PC-9 (cell line): ENCODE data around the gene STAT5B. TPM values are rescaled to one million over a fixed set of nuclear protein-coding genes. Genes with fewer than 3 reads are reported as not detected.

Source experiments
- BruUV-seq: library from RNA; stranded (reverse); fragments of 400-500 nt; replicated peaks from 2 replicates; lab custom pipeline; 2021; lab: Mats Ljungman, UMichigan
- CTCF ChIA-PET: fragments of 300-600 bp; sonication (Branson Sonifier 250); formaldehyde crosslinking; loops from one replicate; lab custom pipeline; 2022; ENCODE audit warnings: antibody characterized with exemption; lab: Charles Lee
- POLR2A ChIA-PET: fragments of 300-600 bp; sonication (Branson Sonifier 250); formaldehyde crosslinking; loops from one replicate; lab custom pipeline; 2022; ENCODE audit warnings: antibody characterized with exemption; ENCODE audit not compliant: unreplicated experiment; lab: Charles Lee
- DNase-seq, 2 experiments: peaks; one replicate each; pipeline versions ENCODE4 v3.0.0 to v3.0.0-alpha.2; 2015 to 2022; ENCODE audit warnings: mixed read lengths in 1 of 2
- H2AFZ ChIP-seq: fragments of 200-600 bp; sonication (generic); 2 replicates; pipeline ENCODE4 v1.8.1; 2017; ENCODE audit warnings: antibody characterized with exemption
- H3F3A ChIP-seq: fragments of 200-600 bp; sonication (generic); 2 replicates; pipeline ENCODE4 v1.8.1; 2017; ENCODE audit warnings: antibody characterized with exemption, mild to moderate bottlenecking, low read depth; ENCODE audit not compliant: insufficient read depth
- H3K27ac ChIP-seq: fragments of 200-600 bp; sonication (generic); 2 replicates; pipeline ENCODE4 v1.6.1; 2016; ENCODE audit warnings: mixed run types
- H3K27me3 ChIP-seq: fragments of 200-600 bp; sonication (generic); 2 replicates; pipeline ENCODE4 v1.6.1; 2016; ENCODE audit warnings: low read depth, mixed run types; ENCODE audit not compliant: insufficient read depth
- H3K36me3 ChIP-seq: fragments of 200-600 bp; sonication (generic); 2 replicates; pipeline ENCODE4 v1.6.1; 2016; ENCODE audit warnings: low read depth, mixed run types
- H3K4me1 ChIP-seq: fragments of 200-600 bp; sonication (generic); replicated peaks from 2 replicates; pipeline ENCODE4 v1.6.1; 2016; ENCODE audit warnings: mixed run types; ENCODE audit not compliant: insufficient read depth
- H3K4me2 ChIP-seq: fragments of 200-600 bp; sonication (generic); 2 replicates; pipeline ENCODE4 v1.6.1; 2017; ENCODE audit warnings: mixed run types
- H3K4me3 ChIP-seq: fragments of 200-600 bp; sonication (generic); 2 replicates; pipeline ENCODE4 v1.6.1; 2016; ENCODE audit warnings: mixed run types
- H3K79me2 ChIP-seq: fragments of 200-600 bp; sonication (generic); 2 replicates; pipeline ENCODE4 v1.6.1; 2017; ENCODE audit warnings: low read depth, mixed run types
- H3K9me2 ChIP-seq: fragments of 200-600 bp; sonication (generic); 2 replicates; pipeline ENCODE4 v1.8.1; 2017; ENCODE audit warnings: mild to moderate bottlenecking; ENCODE audit not compliant: insufficient read depth
- H3K9me3 ChIP-seq: fragments of 200-600 bp; sonication (generic); 2 replicates; pipeline ENCODE4 v1.8.1; 2016; ENCODE audit warnings: low read depth; ENCODE audit not compliant: insufficient read depth
- H4K20me1 ChIP-seq: fragments of 200-600 bp; sonication (generic); 2 replicates; pipeline ENCODE4 v1.8.1; 2017; ENCODE audit not compliant: insufficient read depth
- EZH2 ChIP-seq: fragments of 200-600 bp; sonication (generic); IDR thresholded peaks from 2 replicates; pipeline ENCODE4 v1.8.0; 2017; ENCODE audit warnings: antibody characterized with exemption, low read depth
- intact Hi-C: fragments of 100-400 bp; cut with micrococcal nuclease; formaldehyde crosslinking; loops from one replicate; pipeline ENCODE4 v1.10.0; 2022; ENCODE audit not compliant: unreplicated experiment
- total RNA-seq: library from RNA; stranded (reverse); gene quantifications from 2 replicates; pipeline ENCODE4 v1.2.3, GENCODE V29; 2021
- TF ChIP-seq, protein P1 (sequence below): fragments of 200-600 bp; sonication (generic); conservative IDR thresholded peaks from 2 replicates; pipeline ENCODE4 v1.6.1; 2017; ENCODE audit warnings: mixed run types, antibody characterized with exemption, mild to moderate bottlenecking, moderate library complexity

STAT5B gene
- total RNA-seq, 1 experiment from 2014 or later: 19.5 TPM

DNA sequence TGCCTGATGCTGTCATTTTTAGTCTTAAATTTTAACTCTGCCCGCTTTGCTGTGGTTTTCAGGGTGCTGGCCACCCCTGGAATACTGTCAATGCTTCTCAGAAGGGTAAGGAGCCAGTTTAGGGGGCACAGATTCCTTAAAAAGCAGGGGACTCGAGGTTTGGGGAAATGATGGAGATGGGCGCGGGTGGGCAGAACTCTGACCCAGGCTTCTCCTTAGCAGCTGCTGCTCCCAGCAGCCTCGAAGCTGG is 35.8 kb upstream of the STAT5B start:
- Histone ChIP-seq H3K9me2 (no peaks in the 10 kb centered on the region), H3K27me3 (no peaks in the 10 kb centered on the region), H3F3A (no peaks in the 10 kb centered on the region; the same call in 1 of the 2 replicates), H3K9me3 (no peaks in the 10 kb centered on the region), H3K27ac (no peak overlapping the region), H3K4me2 (no peak overlapping the region), H3K36me3 (no peaks in the 10 kb centered on the region), H3K4me1 (no peaks in the 10 kb centered on the region), H2AFZ (no peak overlapping the region), H3K79me2 (no peaks in the 10 kb centered on the region), H4K20me1 (no peaks in the 10 kb centered on the region), H3K4me3 (no peak overlapping the region)
- no peak for TF ChIP-seq EZH2
- TF ChIP-seq, protein P1, sequence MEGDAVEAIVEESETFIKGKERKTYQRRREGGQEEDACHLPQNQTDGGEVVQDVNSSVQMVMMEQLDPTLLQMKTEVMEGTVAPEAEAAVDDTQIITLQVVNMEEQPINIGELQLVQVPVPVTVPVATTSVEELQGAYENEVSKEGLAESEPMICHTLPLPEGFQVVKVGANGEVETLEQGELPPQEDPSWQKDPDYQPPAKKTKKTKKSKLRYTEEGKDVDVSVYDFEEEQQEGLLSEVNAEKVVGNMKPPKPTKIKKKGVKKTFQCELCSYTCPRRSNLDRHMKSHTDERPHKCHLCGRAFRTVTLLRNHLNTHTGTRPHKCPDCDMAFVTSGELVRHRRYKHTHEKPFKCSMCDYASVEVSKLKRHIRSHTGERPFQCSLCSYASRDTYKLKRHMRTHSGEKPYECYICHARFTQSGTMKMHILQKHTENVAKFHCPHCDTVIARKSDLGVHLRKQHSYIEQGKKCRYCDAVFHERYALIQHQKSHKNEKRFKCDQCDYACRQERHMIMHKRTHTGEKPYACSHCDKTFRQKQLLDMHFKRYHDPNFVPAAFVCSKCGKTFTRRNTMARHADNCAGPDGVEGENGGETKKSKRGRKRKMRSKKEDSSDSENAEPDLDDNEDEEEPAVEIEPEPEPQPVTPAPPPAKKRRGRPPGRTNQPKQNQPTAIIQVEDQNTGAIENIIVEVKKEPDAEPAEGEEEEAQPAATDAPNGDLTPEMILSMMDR: no peak
- BruUV-seq: no TSS peak
- POLR2A ChIA-PET: no interaction called here
- intact Hi-C loops: no loop called here
- CTCF ChIA-PET: no interaction called here
- no peak for DNase-seq

DNA sequence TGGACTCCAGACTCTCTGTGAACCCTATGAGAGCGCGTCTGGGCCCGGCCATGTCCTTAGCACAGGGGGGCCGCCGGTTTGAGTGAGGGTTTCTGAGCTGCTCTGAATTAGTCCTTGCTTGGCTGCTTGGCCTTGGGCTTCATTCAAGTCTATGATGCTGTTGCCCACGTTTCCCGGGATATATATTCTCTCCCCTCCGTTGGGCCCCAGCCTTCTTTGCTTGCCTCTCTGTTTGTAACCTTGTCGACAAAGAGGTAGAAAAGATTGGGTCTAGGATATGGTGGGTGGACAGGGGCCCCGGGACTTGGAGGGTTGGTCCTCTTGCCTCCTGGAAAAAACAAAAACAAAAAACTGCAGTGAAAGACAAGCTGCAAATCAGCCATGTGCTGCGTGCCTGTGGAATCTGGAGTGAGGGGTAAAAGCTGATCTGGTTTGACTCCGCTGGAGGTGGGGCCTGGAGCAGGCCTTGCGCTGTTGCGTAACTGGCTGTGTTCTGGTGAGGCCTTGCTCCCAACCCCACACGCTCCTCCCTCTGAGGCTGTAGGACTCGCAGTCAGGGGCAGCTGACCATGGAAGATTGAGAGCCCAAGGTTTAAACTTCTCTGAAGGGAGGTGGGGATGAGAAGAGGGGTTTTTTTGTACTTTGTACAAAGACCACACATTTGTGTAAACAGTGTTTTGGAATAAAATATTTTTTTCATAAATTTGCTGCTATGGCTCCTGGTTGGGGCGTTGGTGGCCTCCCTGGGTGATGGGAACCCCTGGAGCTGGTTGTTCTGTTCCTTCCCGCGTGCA is 35.2 kb upstream of the STAT5B start:
- Histone ChIP-seq H3K4me2 (no peak overlapping the region), H3K27ac (no peak overlapping the region), H3K79me2 (no peaks in the 10 kb centered on the region), H3K9me3 (no peaks in the 10 kb centered on the region), H3K36me3 (no peaks in the 10 kb centered on the region), H3K4me1 (no peaks in the 10 kb centered on the region), H3K9me2 (no peaks in the 10 kb centered on the region), H2AFZ (no peak overlapping the region), H3K27me3 (no peaks in the 10 kb centered on the region), H4K20me1 (no peaks in the 10 kb centered on the region), H3K4me3 (no peak overlapping the region), H3F3A (no peaks in the 10 kb centered on the region; the same call in 1 of the 2 replicates)
- TF ChIP-seq, protein P1: no peak
- TF ChIP-seq EZH2: no peak
- ChIA-PET POLR2A (no interaction called here), CTCF (no interaction called here)
- intact Hi-C loops: no loop called here
- no peak for DNase-seq
- no TSS peak for BruUV-seq

DNA sequence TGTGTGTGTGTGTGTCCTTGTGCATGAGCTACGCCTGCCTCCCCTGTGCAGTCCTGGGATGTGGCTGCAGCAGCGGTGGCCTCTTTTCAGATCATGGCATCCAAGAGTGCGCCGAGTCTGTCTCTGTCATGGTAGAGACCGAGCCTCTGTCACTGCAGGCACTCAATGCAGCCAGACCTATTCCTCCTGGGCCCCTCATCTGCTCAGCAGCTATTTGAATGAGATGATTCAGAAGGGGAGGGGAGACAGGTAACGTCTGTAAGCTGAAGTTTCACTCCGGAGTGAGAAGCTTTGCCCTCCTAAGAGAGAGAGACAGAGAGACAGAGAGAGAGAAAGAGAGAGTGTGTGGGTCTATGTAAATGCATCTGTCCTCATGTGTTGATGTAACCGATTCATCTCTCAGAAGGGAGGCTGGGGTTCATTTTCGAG is 34.6 kb upstream of the STAT5B start:
- no peaks in the 10 kb centered on the region for H4K20me1 ChIP-seq
- H3K36me3 ChIP-seq: no peaks in the 10 kb centered on the region
- no peak overlapping the region for H3K4me2 ChIP-seq
- ChIA-PET POLR2A (interaction anchor here (0.6 kb wide), 1 partner anchor 510 kb away, joined by 9 read pairs; no protein-coding TSS in a partner anchor), CTCF (no interaction called here)
- no peaks in the 10 kb centered on the region; the same call in 1 of the 2 replicates for H3F3A ChIP-seq
- DNase-seq: no peak
- no peaks in the 10 kb centered on the region for H3K9me3 ChIP-seq
- intact Hi-C loops: no loop called here
- H3K4me1 ChIP-seq: no peaks in the 10 kb centered on the region
- H2AFZ ChIP-seq: no peak overlapping the region
- no peak for TF ChIP-seq EZH2
- TF ChIP-seq, protein P1: no peak
- no peak overlapping the region for H3K4me3 ChIP-seq
- H3K27me3 ChIP-seq: no peaks in the 10 kb centered on the region
- H3K79me2 ChIP-seq: no peaks in the 10 kb centered on the region
- no TSS peak for BruUV-seq
- no peak overlapping the region for H3K27ac ChIP-seq
- H3K9me2 ChIP-seq: no peaks in the 10 kb centered on the region
